IMR-90 (cell line): ENCODE measurements around the gene RPH3AL. TPM values are rescaled to one million over a fixed set of nuclear protein-coding genes. Genes with fewer than 3 reads are reported as not detected.

Source experiments
- ATAC-seq: fragments of 200-7000 bp; cut with Tn5 transposase; 2 replicates; pipeline ENCODE4 v1.9.1; 2020; ENCODE audit warnings: low read depth, mild to moderate bottlenecking, moderate library complexity
- BruUV-seq: library from RNA; stranded (reverse); fragments of 400-500 nt; replicated peaks from 2 replicates; lab custom pipeline; 2021; lab: Mats Ljungman, UMichigan
- CTCF ChIA-PET: fragments of 300-600 bp; formaldehyde crosslinking; extraction: SDS; loops from one replicate; lab custom pipeline; 2021; ENCODE audit warnings: antibody characterized with exemption; lab: Yijun Ruan, JAX
- POLR2A ChIA-PET: fragments of 300-600 bp; sonication (Branson Sonifier 250); formaldehyde crosslinking; loops from one replicate; lab custom pipeline; 2022; ENCODE audit warnings: antibody characterized with exemption; ENCODE audit not compliant: unreplicated experiment; lab: Charles Lee
- DNase-seq: peaks from one replicate; pipeline ENCODE4 v3.0.0; 2013
- H2AFZ ChIP-seq: replicated peaks from 2 replicates; pipeline ENCODE3; 2013; ENCODE audit warnings: low read length, mild to moderate bottlenecking; ENCODE audit not compliant: poor library complexity
- H2AK5ac ChIP-seq: 2 replicates; pipeline ENCODE4 v1.6.1; 2013; ENCODE audit warnings: low read depth, low read length, inconsistent platforms
- H2AK9ac ChIP-seq: replicated peaks from 2 replicates; pipeline ENCODE3; 2013; ENCODE audit warnings: mild to moderate bottlenecking, low read depth, low read length, moderate library complexity; ENCODE audit not compliant: poor library complexity
- H2BK120ac ChIP-seq: 2 replicates; pipeline ENCODE4 v1.6.1; 2013; ENCODE audit warnings: low read depth, low read length, inconsistent platforms
- H2BK15ac ChIP-seq: 3 replicates; pipeline ENCODE4 v1.6.1; 2013; ENCODE audit warnings: low read depth, low read length, inconsistent platforms
- H2BK20ac ChIP-seq: 2 replicates; pipeline ENCODE4 v1.6.1; 2013; ENCODE audit warnings: low read depth, mild to moderate bottlenecking, inconsistent platforms, low read length, moderate library complexity
- H2BK5ac ChIP-seq: 2 replicates; pipeline ENCODE4 v1.6.1; 2013; ENCODE audit warnings: mild to moderate bottlenecking, low read depth, low read length, inconsistent platforms; ENCODE audit not compliant: poor library complexity, severe bottlenecking
- H3K14ac ChIP-seq: replicated peaks from 2 replicates; pipeline ENCODE4 v1.6.1; 2013; ENCODE audit warnings: low read depth, low read length, inconsistent platforms
- H3K18ac ChIP-seq: 2 replicates; pipeline ENCODE4 v1.6.1; 2013; ENCODE audit warnings: low read depth, low read length, control low read depth
- H3K23ac ChIP-seq: 2 replicates; pipeline ENCODE4 v1.6.1; 2013; ENCODE audit warnings: low read depth, low read length, inconsistent platforms
- H3K27ac ChIP-seq: 2 replicates; pipeline ENCODE4 v1.5.1; 2013; ENCODE audit warnings: mild to moderate bottlenecking, control low read depth, low read length; ENCODE audit not compliant: insufficient read depth
- H3K27me3 ChIP-seq: 2 replicates; pipeline ENCODE4 v1.6.1; 2013; ENCODE audit warnings: low read length; ENCODE audit not compliant: control insufficient read depth, insufficient read depth
- H3K36me3 ChIP-seq: 2 replicates; pipeline ENCODE4 v1.6.1; 2013; ENCODE audit warnings: low read length, mixed read lengths; ENCODE audit not compliant: control insufficient read depth, insufficient read depth
- H3K4ac ChIP-seq: 2 replicates; pipeline ENCODE4 v1.6.1; 2013; ENCODE audit warnings: low read depth, low read length, inconsistent platforms
- H3K4me1 ChIP-seq: 2 replicates; pipeline ENCODE4 v1.6.1; 2013; ENCODE audit warnings: low read length, mixed read lengths; ENCODE audit not compliant: control insufficient read depth, insufficient read depth
- H3K4me2 ChIP-seq: 2 replicates; pipeline ENCODE4 v1.6.1; 2013; ENCODE audit warnings: low read depth, mild to moderate bottlenecking, control low read depth, low read length, moderate library complexity
- H3K4me3 ChIP-seq: 2 replicates; pipeline ENCODE4 v1.5.1; 2013; ENCODE audit warnings: low read depth, mild to moderate bottlenecking, control low read depth, low read length, moderate library complexity; ENCODE audit not compliant: insufficient read depth
- H3K56ac ChIP-seq: 2 replicates; pipeline ENCODE4 v1.6.1; 2013; ENCODE audit warnings: low read length, inconsistent platforms; ENCODE audit not compliant: insufficient read depth; ENCODE audit errors: extremely low read depth
- H3K79me1 ChIP-seq, 2 experiments: 2 replicates each; pipeline ENCODE4 v1.6.1; 2013; ENCODE audit warnings: low read length in 2 of 2, inconsistent platforms in 1 of 2, low read depth in 1 of 2
- H3K9ac ChIP-seq: 2 replicates; pipeline ENCODE4 v1.6.1; 2013; ENCODE audit warnings: low read depth, low read length, control low read depth
- H3K9me1 ChIP-seq: 2 replicates; pipeline ENCODE4 v1.6.1; 2013; ENCODE audit warnings: low read length, inconsistent platforms; ENCODE audit not compliant: insufficient read depth
- H3K9me3 ChIP-seq: 2 replicates; pipeline ENCODE4 v1.6.1; 2013; ENCODE audit warnings: low read length; ENCODE audit not compliant: control insufficient read depth, insufficient read depth
- H4K20me1 ChIP-seq: 2 replicates; pipeline ENCODE4 v1.6.1; 2013; ENCODE audit warnings: low read length, inconsistent platforms; ENCODE audit not compliant: insufficient read depth
- H4K5ac ChIP-seq: 2 replicates; pipeline ENCODE4 v1.6.1; 2013; ENCODE audit warnings: mild to moderate bottlenecking, low read depth, low read length, control low read depth
- H4K8ac ChIP-seq, 2 experiments: 2 replicates each; pipeline ENCODE4 v1.6.1; 2013; ENCODE audit warnings: low read depth in 2 of 2, low read length in 2 of 2, control low read depth in 1 of 2, inconsistent platforms in 1 of 2
- H4K91ac ChIP-seq: 2 replicates; pipeline ENCODE4 v1.6.1; 2013; ENCODE audit warnings: low read depth, low read length, inconsistent platforms; ENCODE audit not compliant: insufficient read depth
- CEBPB ChIP-seq: IDR thresholded peaks from 2 replicates; pipeline ENCODE4 v1.6.1; 2012; ENCODE audit warnings: low read depth, low read length, improper control_type of control experiment
- CHD1 ChIP-seq: IDR thresholded peaks from 2 replicates; pipeline ENCODE4 v1.6.1; 2012; ENCODE audit warnings: low read depth, low read length, improper control_type of control experiment
- CTCF ChIP-seq: conservative IDR thresholded peaks from 2 replicates; pipeline ENCODE4 v1.5.1; 2012; ENCODE audit warnings: mild to moderate bottlenecking, low read depth, low read length, improper control_type of control experiment
- ELK1 ChIP-seq: fragments of 150-350 bp; IDR thresholded peaks from 2 replicates; pipeline ENCODE4 v1.6.1; 2016; ENCODE audit warnings: low read depth, mild to moderate bottlenecking, low read length, moderate library complexity, borderline replicate concordance
- FOS ChIP-seq: fragments of 150-350 bp; IDR thresholded peaks from 2 replicates; pipeline ENCODE4 v1.6.1; 2016; ENCODE audit warnings: low read depth, low read length
- MAFK ChIP-seq: IDR thresholded peaks from 2 replicates; pipeline ENCODE4 v1.6.1; 2012; ENCODE audit warnings: low read depth, low read length, improper control_type of control experiment
- MAZ ChIP-seq: IDR thresholded peaks from 2 replicates; pipeline ENCODE4 v1.6.1; 2012; ENCODE audit warnings: low read depth, mild to moderate bottlenecking, low read length, improper control_type of control experiment, moderate library complexity, borderline replicate concordance
- MXI1 ChIP-seq: IDR thresholded peaks from 2 replicates; pipeline ENCODE4 v1.6.1; 2012; ENCODE audit warnings: low read depth, mild to moderate bottlenecking, low read length, moderate library complexity, borderline replicate concordance
- NFE2L2 ChIP-seq: fragments of 150-350 bp; IDR thresholded peaks from 2 replicates; pipeline ENCODE4 v1.6.1; 2016; ENCODE audit warnings: low read depth, mild to moderate bottlenecking, low read length
- POLR2A ChIP-seq: IDR thresholded peaks from 2 replicates; pipeline ENCODE4 v1.6.1; 2012; ENCODE audit warnings: mild to moderate bottlenecking, low read depth, low read length
- RAD21 ChIP-seq: IDR thresholded peaks from 2 replicates; pipeline ENCODE4 v1.6.1; 2012; ENCODE audit warnings: low read length, improper control_type of control experiment
- RCOR1 ChIP-seq: IDR thresholded peaks from 2 replicates; pipeline ENCODE4 v1.6.1; 2012; ENCODE audit warnings: mild to moderate bottlenecking, low read length, improper control_type of control experiment; ENCODE audit not compliant: insufficient replicate concordance
- RFX5 ChIP-seq: IDR thresholded peaks from 2 replicates; pipeline ENCODE4 v1.8.0; 2012; ENCODE audit warnings: low read depth, mild to moderate bottlenecking, low read length, moderate library complexity
- SMC3 ChIP-seq: fragments of 150-350 bp; IDR thresholded peaks from 2 replicates; pipeline ENCODE4 v1.6.1; 2016; ENCODE audit warnings: low read depth, mild to moderate bottlenecking, antibody characterized with exemption, low read length, moderate library complexity
- USF2 ChIP-seq: fragments of 150-350 bp; IDR thresholded peaks from 2 replicates; pipeline ENCODE4 v1.6.1; 2017; ENCODE audit warnings: mild to moderate bottlenecking, antibody characterized with exemption, low read length, low read depth
- WGBS, 2 experiments: methylation state at CpG; one replicate each; pipeline versions ENCODE4 v1.1.5 to v1.1.7; 2013; ENCODE audit warnings: missing lambda C conversion rate in 2 of 2; ENCODE audit not compliant: insufficient read length in 1 of 2; ENCODE audit errors: extremely low coverage in 2 of 2; 5-methylcytosine and 5-hydroxymethylcytosine counted together
- dilution Hi-C: fragments of 300-500 bp; cut with HindIII; formaldehyde crosslinking; loops from one replicate; pipeline ENCODE4 v1.14.3; 2018; ENCODE audit warnings: low sequenced_read_pairs; ENCODE audit not compliant: unreplicated experiment
- in situ Hi-C: fragments of 300-500 bp; cut with MboI; formaldehyde crosslinking; loops from 3 replicates; pipeline ENCODE4 v1.14.3; 2019; ENCODE audit warnings: low sequenced_read_pairs, inconsistent platforms, mixed read lengths
- intact Hi-C: fragments of 100-400 bp; cut with micrococcal nuclease; formaldehyde crosslinking; loops from 2 replicates; pipeline ENCODE4 v1.10.0; 2022
- polyA plus RNA-seq, 3 experiments: library from polyadenylated mRNA; depleted of rRNA; stranded (reverse); fragments of >200 nt; gene quantifications; 2 replicates each; pipeline ENCODE4 v1.2.3, GENCODE V29; 2012; ENCODE audit warnings: low replicate concordance in 1 of 3
- total RNA-seq: library from RNA; depleted of rRNA; stranded (reverse); fragments of >200 nt; gene quantifications from 2 replicates; pipeline ENCODE4 v1.2.3, GENCODE V29; 2012

RPH3AL gene
- total and polyA plus RNA-seq, 2 of the 4 experiments (the other 2 are of a cell fraction) = 1.8 to 2.5 TPM

DNA sequence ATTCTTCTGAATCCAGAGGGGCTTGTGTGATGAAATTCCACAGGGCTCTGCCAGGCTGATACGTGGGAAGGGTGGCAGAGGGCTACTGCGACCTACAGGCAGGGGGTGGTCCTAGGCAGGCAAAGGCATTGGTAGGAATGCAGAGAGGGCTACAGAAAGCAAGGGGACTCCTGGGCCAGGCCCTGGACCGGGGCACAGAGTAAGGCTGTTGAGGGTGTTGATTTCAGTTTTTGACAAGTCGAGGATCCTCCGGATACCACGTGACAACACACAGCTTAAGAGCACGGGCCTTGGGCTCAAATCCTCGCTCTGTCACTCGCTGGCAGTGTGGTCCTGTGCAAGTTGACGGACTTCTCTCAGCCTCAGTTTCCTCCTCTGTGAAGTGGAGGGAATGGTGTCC lies 152.0 kb downstream of the RPH3AL start:
- H2AK5ac ChIP-seq = no peak overlapping the region

More for the DNA sequence above, 152.0 kb downstream of the RPH3AL start:
- POLR2A ChIA-PET = no interaction called here
- Histone ChIP-seq H3K36me3 (no peaks in the 10 kb centered on the region), H3K27ac (no peak overlapping the region), H2BK5ac (no peak overlapping the region), H2AFZ (no peak overlapping the region), H3K14ac (no peak overlapping the region), H3K79me1 (no peaks in the 10 kb centered on the region), H4K91ac (no peak overlapping the region), H3K9ac (no peak overlapping the region), H2BK120ac (no peak overlapping the region), H3K4me2 (no peak overlapping the region), H3K56ac (no peak overlapping the region), H4K20me1 (no peaks in the 10 kb centered on the region), H2AK9ac (no peak overlapping the region), H3K4me3 (no peak overlapping the region), H3K23ac (no peak overlapping the region), H3K4me1 (no peaks in the 10 kb centered on the region), H3K18ac (no peak overlapping the region), H4K5ac (no peak overlapping the region), H2BK15ac (no peak overlapping the region), H4K8ac (no peak overlapping the region), H3K9me1 (no peaks in the 10 kb centered on the region), H2BK20ac (no peak overlapping the region), H3K9me3 (no peaks in the 10 kb centered on the region), H3K27me3 (peaks cover 30% of the 10 kb centered on the region), H3K4ac (no peak overlapping the region)
- dilution Hi-C loops = no loop called here
- in situ Hi-C loops = no loop called here
- ATAC-seq = no peak
- BruUV-seq = no TSS peak
- no peak for DNase-seq
- intact Hi-C loops = no loop called here
- 18% methylated on average over 2 of the region's 10 CpGs; no CpG with 5 or more reads in 1 of the 2 experiments for WGBS, 2 experiments
- TF ChIP-seq CEBPB (no peak), SMC3 (no peak), RFX5 (no peak), CTCF (no peak), NFE2L2 (no peak), MAFK (no peak), MAZ (no peak), ELK1 (no peak), FOS (no peak), USF2 (no peak), RCOR1 (no peak), CHD1 (no peak), POLR2A (no peak), RAD21 (no peak), MXI1 (no peak)
- CTCF ChIA-PET = no interaction called here
